ENCODE data around the gene CD40. TPM values are rescaled to one million over a fixed set of nuclear protein-coding genes. Genes with fewer than 3 reads are reported as not detected.

The CD40 gene
- total and polyA plus RNA-seq, 10 of the 15 experiments (the other 5 are each of a cell fraction or from before 2014, with no cell fraction given), result 40.8 to 193 (median 89.5) TPM

DNA sequence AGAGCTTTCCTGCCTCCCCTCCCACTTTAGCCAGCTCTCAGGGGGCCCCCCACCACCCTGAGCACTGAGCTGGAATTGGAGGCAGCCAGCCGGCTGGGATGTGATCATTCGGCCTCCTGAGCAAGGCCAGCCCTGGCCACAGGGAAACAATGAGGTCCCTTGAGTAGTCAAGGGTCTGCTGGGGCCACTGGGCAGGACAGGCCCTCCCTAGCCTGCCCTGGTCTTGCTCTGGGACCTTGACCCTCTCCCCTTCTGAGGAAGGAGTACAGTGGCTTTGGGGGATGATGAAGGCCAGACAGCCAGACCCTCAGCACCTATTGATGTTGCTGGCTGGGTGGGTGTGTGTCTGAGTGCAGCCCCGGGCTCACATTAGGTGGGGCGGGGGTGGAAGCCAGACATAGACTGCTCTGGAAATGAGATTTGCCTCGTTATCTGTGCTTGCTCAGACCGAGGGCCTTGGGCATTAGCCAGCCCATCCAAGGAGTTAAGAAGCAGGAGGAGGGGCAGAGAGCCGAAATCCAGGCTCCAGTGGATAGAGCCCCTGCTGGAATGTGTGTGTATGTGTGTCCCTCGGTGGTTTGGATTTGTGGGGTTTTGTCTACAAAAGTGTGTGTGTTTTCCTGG, 21.3 kb downstream of the CD40 start:
- BruUV-seq (replicated peaks), result no TSS peak
- H4K20me1 ChIP-seq (ENCODE audit: control insufficient read depth, insufficient read depth), result no peaks in the 10 kb centered on the region
- DNase-seq (ENCODE audit: low read depth, low spot score) (no peak), ATAC-seq (no peak; the same call in 2 of the 3 replicates), FAIRE-seq (no peak)
- in situ Hi-C loops (cut with MboI), result no loop called here
- ChIA-PET SMC1A (ENCODE audit: uncharacterized antibody, unreplicated experiment) (no interaction called here), RAD21 (ENCODE audit: unreplicated experiment) (no interaction called here), CTCF (interaction anchor here (1.3 to 2.0 kb wide), 2 partner anchors 10 to 117 kb away, joined by 4 to 5 read pairs; no protein-coding TSS in a partner anchor), POLR2A (no interaction called here)
- WGBS (ENCODE audit: insufficient coverage, insufficient replicate concordance, low lambda C conversion rate, missing lambda C conversion rate), result 2% methylated on average over 8 of the region's 8 CpGs
- no peak for TF ChIP-seq CREM (IDR thresholded peaks at IDR 0.05; ENCODE audit: low read depth)
- no peak for TF ChIP-seq ESRRA (IDR thresholded peaks at IDR 0.05; ENCODE audit: low read length)
- TF ChIP-seq, protein P1, sequence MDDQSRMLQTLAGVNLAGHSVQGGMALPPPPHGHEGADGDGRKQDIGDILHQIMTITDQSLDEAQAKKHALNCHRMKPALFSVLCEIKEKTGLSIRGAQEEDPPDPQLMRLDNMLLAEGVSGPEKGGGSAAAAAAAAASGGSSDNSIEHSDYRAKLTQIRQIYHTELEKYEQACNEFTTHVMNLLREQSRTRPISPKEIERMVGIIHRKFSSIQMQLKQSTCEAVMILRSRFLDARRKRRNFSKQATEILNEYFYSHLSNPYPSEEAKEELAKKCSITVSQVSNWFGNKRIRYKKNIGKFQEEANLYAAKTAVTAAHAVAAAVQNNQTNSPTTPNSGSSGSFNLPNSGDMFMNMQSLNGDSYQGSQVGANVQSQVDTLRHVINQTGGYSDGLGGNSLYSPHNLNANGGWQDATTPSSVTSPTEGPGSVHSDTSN (IDR thresholded peaks at IDR 0.05; ENCODE audit: insufficient replicate concordance, low read depth, low read length), result no peak
- TF ChIP-seq ZZZ3 (IDR thresholded peaks at IDR 0.05; ENCODE audit: control insufficient read depth, insufficient read length, low read depth), result no peak
- TF ChIP-seq CREB1 (IDR thresholded peaks at IDR 0.05; ENCODE audit: low read depth), result no peak
- TF ChIP-seq HDAC2 (IDR thresholded peaks at IDR 0.05), result no peak
- TF ChIP-seq CBFB (IDR thresholded peaks at IDR 0.05; ENCODE audit: low read depth), result no peak
- no peak for TF ChIP-seq EZH2 (IDR thresholded peaks at IDR 0.05; ENCODE audit: borderline replicate concordance, control insufficient read depth, low read depth, low read length)
- TF ChIP-seq KDM1A (IDR thresholded peaks at IDR 0.05; ENCODE audit: borderline replicate concordance), result no peak
- TF ChIP-seq SUPT20H (IDR thresholded peaks at IDR 0.05; ENCODE audit: borderline replicate concordance, control insufficient read depth, low read depth, low read length), result no peak
- TF ChIP-seq, protein P2, sequence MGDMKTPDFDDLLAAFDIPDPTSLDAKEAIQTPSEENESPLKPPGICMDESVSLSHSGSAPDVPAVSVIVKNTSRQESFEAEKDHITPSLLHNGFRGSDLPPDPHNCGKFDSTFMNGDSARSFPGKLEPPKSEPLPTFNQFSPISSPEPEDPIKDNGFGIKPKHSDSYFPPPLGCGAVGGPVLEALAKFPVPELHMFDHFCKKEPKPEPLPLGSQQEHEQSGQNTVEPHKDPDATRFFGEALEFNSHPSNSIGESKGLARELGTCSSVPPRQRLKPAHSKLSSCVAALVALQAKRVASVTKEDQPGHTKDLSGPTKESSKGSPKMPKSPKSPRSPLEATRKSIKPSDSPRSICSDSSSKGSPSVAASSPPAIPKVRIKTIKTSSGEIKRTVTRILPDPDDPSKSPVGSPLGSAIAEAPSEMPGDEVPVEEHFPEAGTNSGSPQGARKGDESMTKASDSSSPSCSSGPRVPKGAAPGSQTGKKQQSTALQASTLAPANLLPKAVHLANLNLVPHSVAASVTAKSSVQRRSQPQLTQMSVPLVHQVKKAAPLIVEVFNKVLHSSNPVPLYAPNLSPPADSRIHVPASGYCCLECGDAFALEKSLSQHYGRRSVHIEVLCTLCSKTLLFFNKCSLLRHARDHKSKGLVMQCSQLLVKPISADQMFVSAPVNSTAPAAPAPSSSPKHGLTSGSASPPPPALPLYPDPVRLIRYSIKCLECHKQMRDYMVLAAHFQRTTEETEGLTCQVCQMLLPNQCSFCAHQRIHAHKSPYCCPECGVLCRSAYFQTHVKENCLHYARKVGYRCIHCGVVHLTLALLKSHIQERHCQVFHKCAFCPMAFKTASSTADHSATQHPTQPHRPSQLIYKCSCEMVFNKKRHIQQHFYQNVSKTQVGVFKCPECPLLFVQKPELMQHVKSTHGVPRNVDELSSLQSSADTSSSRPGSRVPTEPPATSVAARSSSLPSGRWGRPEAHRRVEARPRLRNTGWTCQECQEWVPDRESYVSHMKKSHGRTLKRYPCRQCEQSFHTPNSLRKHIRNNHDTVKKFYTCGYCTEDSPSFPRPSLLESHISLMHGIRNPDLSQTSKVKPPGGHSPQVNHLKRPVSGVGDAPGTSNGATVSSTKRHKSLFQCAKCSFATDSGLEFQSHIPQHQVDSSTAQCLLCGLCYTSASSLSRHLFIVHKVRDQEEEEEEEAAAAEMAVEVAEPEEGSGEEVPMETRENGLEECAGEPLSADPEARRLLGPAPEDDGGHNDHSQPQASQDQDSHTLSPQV (IDR thresholded peaks at IDR 0.05), result no peak
- TF ChIP-seq SIN3A (IDR thresholded peaks at IDR 0.05; ENCODE audit: low read depth, low read length), result no peak
- no peak for TF ChIP-seq TARDBP (IDR thresholded peaks at IDR 0.05; ENCODE audit: borderline replicate concordance)
- TF ChIP-seq NBN (IDR thresholded peaks at IDR 0.05), result no peak
- TF ChIP-seq SMAD1 (IDR thresholded peaks at IDR 0.05; ENCODE audit: low read depth, partially characterized antibody), result no peak
- TF ChIP-seq GABPA (IDR thresholded peaks at IDR 0.05; ENCODE audit: low read depth), result no peak
- TF ChIP-seq RB1 (IDR thresholded peaks at IDR 0.05; ENCODE audit: borderline replicate concordance), result no peak
- H2AFZ ChIP-seq (ENCODE audit: control insufficient read depth, low read depth, low read length), result no peak overlapping the region
- H3K36me3 ChIP-seq (ENCODE audit: control insufficient read depth in 2 of 2, insufficient read depth in 2 of 2, low read length in 1 of 2), result no peaks in the 10 kb centered on the region
- H3K4me1 ChIP-seq (ENCODE audit: control insufficient read depth, insufficient read depth, low read length), result no peaks in the 10 kb centered on the region
- no peak overlapping the region for H3K4me3 ChIP-seq
- H3K27me3 ChIP-seq (replicated peaks in 1 of 2; ENCODE audit: control insufficient read depth in 2 of 2, insufficient read depth in 2 of 2, low read length in 1 of 2), result peaks cover 3 to 5% of the 10 kb centered on the region in 2 experiments; a peak in 3 of 4 replicates
- no peak overlapping the region for H3K27ac ChIP-seq (ENCODE audit: control insufficient read depth, insufficient read depth)
- no peaks in the 10 kb centered on the region for H3K9me3 ChIP-seq (replicated peaks; ENCODE audit: control insufficient read depth, insufficient read depth, low read length)
- no peak overlapping the region for H3K9ac ChIP-seq (ENCODE audit: control insufficient read depth, insufficient read depth, low read length)
- H3K79me2 ChIP-seq (ENCODE audit: control insufficient read depth, insufficient read depth, low read length), result no peaks in the 10 kb centered on the region
- intact Hi-C loops (cut with micrococcal nuclease; ENCODE audit: unreplicated experiment), result no loop called here
- H3K4me2 ChIP-seq (ENCODE audit: control insufficient read depth, insufficient read depth), result no peak overlapping the region

Measured in GM12878 (cell line).